GM10248 (cell line): ENCODE data around the gene EGFR.

Source experiments
- CTCF ChIA-PET: fragments of 300-600 bp; sonication (Branson Sonifier 250); formaldehyde crosslinking; extraction: SDS; loops from one replicate; lab custom pipeline; 2021; ENCODE audit warnings: antibody characterized with exemption; lab: Yijun Ruan, JAX
- POLR2A ChIA-PET: fragments of 350-650 bp; sonication (Branson Sonifier 250); formaldehyde crosslinking; extraction: SDS; loops from one replicate; lab custom pipeline; 2020; ENCODE audit warnings: antibody characterized with exemption; lab: Yijun Ruan, JAX
- DNase-seq: peaks from one replicate; pipeline ENCODE4 v3.0.0; 2012; ENCODE audit errors: extremely low spot score
- CTCF ChIP-seq: IDR thresholded peaks from 2 replicates; pipeline ENCODE4 v1.5.1; 2012; ENCODE audit warnings: mild to moderate bottlenecking, low read depth; ENCODE audit errors: extremely low read depth, missing control alignments, control extremely low read depth

The EGFR gene

GRCh38 chr7:55140221-55140940 is 121.6 kb downstream of the EGFR start:
- CTCF ChIA-PET: no interaction called here
- peak; percentile 67 for DNase-seq
- POLR2A ChIA-PET: no interaction called here

GRCh38 chr7:55140941-55141278 is 122.1 kb downstream of the EGFR start:
- TF ChIP-seq CTCF: no peak
- CTCF ChIA-PET: no interaction called here
- DNase-seq: no peak
- POLR2A ChIA-PET: no interaction called here

More at GRCh38 chr7:55140221-55140940, 121.6 kb downstream of the EGFR start:
- no peak for TF ChIP-seq CTCF

- no peak for TF ChIP-seq CTCF
- ChIA-PET POLR2A (no interaction called here), CTCF (interaction anchor here (1.2 to 2.3 kb wide), 5 partner anchors 10 to 370 kb away, joined by 3 to 6 read pairs (median 5); no protein-coding TSS in a partner anchor)
- DNase-seq: no peak
Measured at GRCh38 chr7:55142919-55143600, 124.2 kb downstream of the EGFR start.

GRCh38 chr7:55144333-55145317 is 125.8 kb downstream of the EGFR start:
- DNase-seq: no peak
- CTCF ChIA-PET: interaction anchor here (0.9 to 2.8 kb wide), 4 partner anchors 9 to 110 kb away, joined by 3 to 13 read pairs (median 5); no protein-coding TSS in a partner anchor
- POLR2A ChIA-PET: no interaction called here
- TF ChIP-seq CTCF: no peak

GRCh38 chr7:55145606-55146005 is 126.8 kb downstream of the EGFR start:
- DNase-seq: no peak
- TF ChIP-seq CTCF: no peak
- ChIA-PET POLR2A (no interaction called here), CTCF (interaction anchor here (0.6 to 2.8 kb wide), 4 partner anchors 13 to 109 kb away, joined by 3 to 13 read pairs (median 5); no protein-coding TSS in a partner anchor)

GRCh38 chr7:55147101-55147500 is 128.3 kb downstream of the EGFR start:
- ChIA-PET POLR2A (no interaction called here), CTCF (interaction anchor here (1.6 to 2.8 kb wide), 2 partner anchors 11 to 108 kb away, joined by 6 to 13 read pairs; no protein-coding TSS in a partner anchor)
- no peak for DNase-seq
- no peak for TF ChIP-seq CTCF
